GM20000 (cell line): ENCODE results near the gene MAPK6.

ENCODE experiments used
- DNase-seq: peaks from one replicate; pipeline ENCODE4 v3.0.0; 2012; ENCODE audit warnings: low spot score
- CTCF ChIP-seq: IDR thresholded peaks from 2 replicates; pipeline ENCODE4 v1.5.1; 2012; ENCODE audit warnings: mild to moderate bottlenecking, control low read depth; ENCODE audit errors: extremely low read depth, missing control alignments

Gene MAPK6

DNA sequence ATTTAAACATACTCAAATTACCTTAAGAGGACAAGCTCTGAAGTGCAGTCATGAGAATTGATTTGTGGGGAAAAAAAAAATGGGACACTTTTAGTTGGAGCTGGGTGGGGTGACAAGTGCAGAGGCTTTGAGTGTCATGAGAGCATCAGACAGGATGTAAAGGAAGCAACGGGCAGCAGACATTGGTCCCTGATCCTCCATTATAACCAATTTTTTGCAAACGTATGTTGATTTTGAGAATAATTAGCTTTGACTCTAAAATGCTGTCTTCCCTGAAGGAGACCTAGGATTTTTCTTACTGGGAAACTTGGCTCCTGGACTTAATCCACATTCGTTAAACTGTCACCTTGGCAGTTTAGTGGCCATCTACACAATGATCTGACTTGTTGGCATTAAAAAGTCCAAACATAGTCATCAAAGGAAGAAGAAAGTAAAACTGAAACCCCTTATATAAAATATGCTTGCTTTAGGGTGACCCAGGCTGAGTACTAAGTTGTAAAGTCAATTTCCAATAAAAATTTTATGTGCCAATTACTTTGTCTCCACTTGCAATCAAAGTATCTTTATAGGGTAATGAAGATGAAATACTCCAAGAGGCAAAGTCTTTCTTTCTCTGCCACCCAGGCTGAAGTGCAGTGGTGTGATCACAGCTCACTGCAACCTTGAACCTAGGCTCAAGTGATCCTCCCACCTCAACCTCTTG lies 48.0 kb downstream of the MAPK6 start:
- DNase-seq = no peak

DNA sequence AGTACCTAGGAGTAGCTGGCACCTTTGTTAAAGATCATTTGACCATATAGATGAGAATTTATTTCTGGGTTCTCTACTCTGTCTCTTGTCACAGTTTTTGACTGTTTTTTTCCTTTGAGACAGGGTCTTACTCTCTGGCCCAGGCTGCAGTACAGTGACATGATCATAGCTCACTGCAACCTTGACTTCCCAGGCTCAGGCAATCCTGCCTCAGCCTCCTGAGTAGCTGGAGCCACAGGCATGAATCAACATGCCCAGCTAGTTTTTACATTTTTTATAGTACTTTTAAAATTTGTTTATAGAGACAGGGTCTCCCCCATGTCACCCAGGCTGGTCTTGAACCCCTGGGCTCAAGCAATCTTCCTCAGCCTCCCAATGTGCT lies 48.5 kb downstream of the MAPK6 start:
- DNase-seq = no peak
- no peak for TF ChIP-seq CTCF

More for the DNA sequence above, 48.0 kb downstream of the MAPK6 start:
- TF ChIP-seq CTCF = no peak

GRCh38 chr15:52068004-52068615 lies 49.1 kb downstream of the MAPK6 start:
- no peak for TF ChIP-seq CTCF
- no peak for DNase-seq

- TF ChIP-seq CTCF = no peak
- no peak for DNase-seq
Observed at GRCh38 chr15:52069559-52069958, 50.5 kb downstream of the MAPK6 start.

DNA sequence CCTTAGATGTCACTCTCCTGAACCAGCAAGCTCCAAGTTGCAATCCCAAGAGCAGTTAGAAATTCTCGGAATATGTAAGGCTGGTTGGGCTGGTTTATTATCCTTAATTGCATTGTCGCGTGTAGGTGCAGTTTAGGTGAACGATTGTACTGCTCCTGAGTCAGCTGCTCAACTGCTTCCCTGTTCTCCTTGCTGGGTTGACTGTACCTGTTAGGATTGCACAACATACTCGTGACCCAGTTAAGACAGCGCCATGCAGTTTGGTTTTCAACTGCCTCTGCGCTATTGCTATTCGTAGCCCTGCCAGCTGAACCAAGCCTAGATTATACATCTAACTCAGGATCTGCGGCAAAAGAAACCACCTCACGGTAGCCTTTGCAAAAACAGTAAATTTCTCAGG lies 52.6 kb downstream of the MAPK6 start:
- no peak for DNase-seq
- no peak for TF ChIP-seq CTCF

DNA sequence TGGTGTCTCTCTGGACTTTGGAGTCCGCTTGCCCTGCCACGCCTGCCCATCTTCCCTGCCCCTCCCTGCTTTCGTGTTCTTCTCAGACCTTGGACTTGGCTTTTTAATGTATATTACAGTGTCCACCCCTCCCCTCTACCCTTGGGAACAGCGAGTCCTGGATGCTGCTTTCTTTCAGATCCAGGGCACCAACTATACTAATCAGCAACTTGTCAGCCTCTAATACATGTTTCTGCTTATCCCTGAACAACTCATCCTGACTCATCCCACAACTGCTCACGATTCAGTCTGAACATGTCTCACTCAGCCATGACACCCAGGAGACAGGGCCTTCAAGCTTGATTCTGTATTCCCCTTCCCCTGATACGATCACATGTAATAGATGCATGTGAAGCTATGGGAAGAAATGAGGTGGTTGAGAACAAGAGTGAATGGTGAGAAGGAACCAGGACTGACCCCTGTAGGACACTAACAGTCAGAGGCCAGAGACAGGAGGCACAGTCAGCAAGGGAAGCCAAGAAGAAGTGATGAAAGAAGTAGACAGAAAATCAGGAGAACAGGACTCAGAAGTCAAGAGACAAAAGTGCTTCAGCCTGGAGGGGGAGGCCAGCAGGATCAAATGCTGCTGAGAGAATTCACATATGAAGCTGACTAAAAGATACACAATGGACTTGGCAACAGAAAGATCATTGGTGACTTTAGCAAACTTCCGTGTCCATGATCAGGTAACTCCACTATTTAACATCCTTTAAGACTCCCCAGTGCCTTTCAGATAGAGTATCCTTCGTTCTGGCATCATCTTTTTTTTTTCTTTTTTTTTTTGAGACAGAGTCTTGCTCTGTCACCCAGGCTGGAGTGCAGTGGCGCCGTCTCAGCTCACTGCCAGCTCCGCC lies 58.1 kb downstream of the MAPK6 start:
- TF ChIP-seq CTCF = no peak
- peak; percentile 15 for DNase-seq
